WTC11 (cell line): ENCODE results near the gene C3orf18. TPM values are rescaled to one million over a fixed set of nuclear protein-coding genes. Genes with fewer than 3 reads are reported as not detected.

Experiments used
- ATAC-seq: fragments of 200-7000 bp; cut with Tn5 transposase; 2 replicates; pipeline ENCODE4 v1.10.0; 2021; ENCODE audit warnings: mild to moderate bottlenecking, moderate library complexity
- CTCF ChIA-PET: fragments of 300-600 bp; sonication (Branson Sonifier 250); formaldehyde crosslinking; loops from one replicate; lab custom pipeline; 2021; ENCODE audit warnings: antibody characterized with exemption; lab: Charles Lee
- POLR2A ChIA-PET: fragments of 350-600 bp; sonication (Branson Sonifier 250); formaldehyde crosslinking; loops from one replicate; lab custom pipeline; 2021; ENCODE audit warnings: antibody characterized with exemption; lab: Charles Lee
- DNase-seq: peaks from one replicate; pipeline ENCODE4 v3.0.0; 2021; ENCODE audit warnings: low spot score
- H3K27ac Mint-ChIP-seq: 2 replicates; pipeline ENCODE4 v1.8.0; 2021; ENCODE audit warnings: mixed read lengths
- H3K27me3 Mint-ChIP-seq: 2 replicates; pipeline ENCODE4 v1.8.0; 2021; ENCODE audit warnings: low read depth, mild to moderate bottlenecking, moderate library complexity, mixed read lengths
- H3K36me3 Mint-ChIP-seq: 2 replicates; pipeline ENCODE4 v1.8.0; 2021; ENCODE audit warnings: mixed read lengths
- H3K4me1 Mint-ChIP-seq: 2 replicates; pipeline ENCODE4 v1.8.0; 2022; ENCODE audit warnings: mixed read lengths
- H3K4me3 Mint-ChIP-seq: 2 replicates; pipeline ENCODE4 v1.8.0; 2021; ENCODE audit warnings: mild to moderate bottlenecking, moderate library complexity, mixed read lengths
- H3K9me3 Mint-ChIP-seq: 2 replicates; pipeline ENCODE4 v1.8.0; 2021; ENCODE audit warnings: mixed read lengths
- ATF2 ChIP-seq: sonication (generic); formaldehyde crosslinking; IDR thresholded peaks from 2 replicates; pipeline ENCODE4 v1.8.1; 2022; ENCODE audit warnings: low read depth, missing genetic modification reagents, borderline replicate concordance
- CBFB ChIP-seq: sonication (generic); formaldehyde crosslinking; IDR thresholded peaks from 2 replicates; pipeline ENCODE4 v1.8.1; 2022; ENCODE audit warnings: mild to moderate bottlenecking, low read depth, missing genetic modification reagents
- CREM ChIP-seq: sonication (generic); formaldehyde crosslinking; IDR thresholded peaks from 2 replicates; pipeline ENCODE4 v1.8.1; 2022; ENCODE audit warnings: mild to moderate bottlenecking, missing genetic modification reagents, moderate library complexity
- FOXK1 ChIP-seq: sonication (generic); formaldehyde crosslinking; IDR thresholded peaks from 2 replicates; pipeline ENCODE4 v1.8.0; 2022; ENCODE audit warnings: mild to moderate bottlenecking, moderate library complexity, missing genetic modification reagents
- GABPB1 ChIP-seq: sonication (generic); formaldehyde crosslinking; IDR thresholded peaks from 2 replicates; pipeline ENCODE4 v1.8.1; 2023; ENCODE audit warnings: mild to moderate bottlenecking, missing genetic modification reagents
- HMGA2 ChIP-seq: fragments of 250-450 bp; sonication (Bioruptor Pico); IDR thresholded peaks from 2 replicates; pipeline ENCODE4 v1.4.0; 2021; ENCODE audit warnings: mild to moderate bottlenecking, moderate library complexity
- KAT7 ChIP-seq: sonication (generic); formaldehyde crosslinking; IDR thresholded peaks from 2 replicates; pipeline ENCODE4 v1.8.1; 2023; ENCODE audit warnings: missing genetic modification reagents, mild to moderate bottlenecking, borderline replicate concordance
- NR2C2 ChIP-seq: sonication (generic); formaldehyde crosslinking; IDR thresholded peaks from 2 replicates; pipeline ENCODE4 v1.8.0; 2022; ENCODE audit warnings: mild to moderate bottlenecking, missing genetic modification reagents
- OVOL2 ChIP-seq: fragments of 250-450 bp; sonication (Bioruptor Pico); IDR thresholded peaks from 2 replicates; pipeline ENCODE4 v1.9.0; 2021; ENCODE audit warnings: mild to moderate bottlenecking, borderline replicate concordance
- SP1 ChIP-seq: sonication (generic); formaldehyde crosslinking; conservative IDR thresholded peaks from 2 replicates; pipeline ENCODE4 v1.8.1; 2022; ENCODE audit warnings: missing genetic modification reagents
- TCF7 ChIP-seq: sonication (generic); formaldehyde crosslinking; IDR thresholded peaks from 2 replicates; pipeline ENCODE4 v1.8.0; 2022; ENCODE audit warnings: mild to moderate bottlenecking, low read depth, missing genetic modification reagents, moderate library complexity
- total RNA-seq: library from RNA; stranded (reverse); gene quantifications from 3 replicates; pipeline ENCODE4 v1.2.3, GENCODE V29; 2021
- TF ChIP-seq, protein P1 (sequence below): sonication (generic); formaldehyde crosslinking; IDR thresholded peaks from 2 replicates; pipeline ENCODE4 v1.8.1; 2023; ENCODE audit warnings: mild to moderate bottlenecking, missing genetic modification reagents, moderate library complexity
- TF ChIP-seq, protein P2 (sequence below): sonication (generic); formaldehyde crosslinking; IDR thresholded peaks from 2 replicates; pipeline ENCODE4 v1.8.1; 2023; ENCODE audit warnings: mild to moderate bottlenecking, missing genetic modification reagents, borderline replicate concordance
- TF ChIP-seq, protein P3 (sequence below): sonication (generic); formaldehyde crosslinking; IDR thresholded peaks from 2 replicates; pipeline ENCODE4 v1.8.1; 2023; ENCODE audit warnings: mild to moderate bottlenecking, missing genetic modification reagents
- TF ChIP-seq, protein P4 (sequence below): fragments of 250-450 bp; sonication (Bioruptor Pico); IDR thresholded peaks from 2 replicates; pipeline ENCODE4 v2.1.2; 2022; ENCODE audit warnings: mild to moderate bottlenecking, moderate library complexity
- TF ChIP-seq, protein P5 (sequence below): fragments of 250-450 bp; sonication (Bioruptor Pico); IDR thresholded peaks from 2 replicates; pipeline ENCODE4 v1.9.0; 2021; ENCODE audit warnings: mild to moderate bottlenecking, borderline replicate concordance
- TF ChIP-seq, protein P6 (sequence below): sonication (generic); formaldehyde crosslinking; IDR thresholded peaks from 2 replicates; pipeline ENCODE4 v1.8.0; 2022; ENCODE audit warnings: mild to moderate bottlenecking, missing genetic modification reagents

C3orf18 gene
- total RNA-seq, 1 experiment from 2014 or later: 12.1 TPM

- TF ChIP-seq, protein P1, sequence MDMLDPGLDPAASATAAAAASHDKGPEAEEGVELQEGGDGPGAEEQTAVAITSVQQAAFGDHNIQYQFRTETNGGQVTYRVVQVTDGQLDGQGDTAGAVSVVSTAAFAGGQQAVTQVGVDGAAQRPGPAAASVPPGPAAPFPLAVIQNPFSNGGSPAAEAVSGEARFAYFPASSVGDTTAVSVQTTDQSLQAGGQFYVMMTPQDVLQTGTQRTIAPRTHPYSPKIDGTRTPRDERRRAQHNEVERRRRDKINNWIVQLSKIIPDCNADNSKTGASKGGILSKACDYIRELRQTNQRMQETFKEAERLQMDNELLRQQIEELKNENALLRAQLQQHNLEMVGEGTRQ (CRISPR knock-in tag): peak; percentile 75
- TF ChIP-seq, protein P2, sequence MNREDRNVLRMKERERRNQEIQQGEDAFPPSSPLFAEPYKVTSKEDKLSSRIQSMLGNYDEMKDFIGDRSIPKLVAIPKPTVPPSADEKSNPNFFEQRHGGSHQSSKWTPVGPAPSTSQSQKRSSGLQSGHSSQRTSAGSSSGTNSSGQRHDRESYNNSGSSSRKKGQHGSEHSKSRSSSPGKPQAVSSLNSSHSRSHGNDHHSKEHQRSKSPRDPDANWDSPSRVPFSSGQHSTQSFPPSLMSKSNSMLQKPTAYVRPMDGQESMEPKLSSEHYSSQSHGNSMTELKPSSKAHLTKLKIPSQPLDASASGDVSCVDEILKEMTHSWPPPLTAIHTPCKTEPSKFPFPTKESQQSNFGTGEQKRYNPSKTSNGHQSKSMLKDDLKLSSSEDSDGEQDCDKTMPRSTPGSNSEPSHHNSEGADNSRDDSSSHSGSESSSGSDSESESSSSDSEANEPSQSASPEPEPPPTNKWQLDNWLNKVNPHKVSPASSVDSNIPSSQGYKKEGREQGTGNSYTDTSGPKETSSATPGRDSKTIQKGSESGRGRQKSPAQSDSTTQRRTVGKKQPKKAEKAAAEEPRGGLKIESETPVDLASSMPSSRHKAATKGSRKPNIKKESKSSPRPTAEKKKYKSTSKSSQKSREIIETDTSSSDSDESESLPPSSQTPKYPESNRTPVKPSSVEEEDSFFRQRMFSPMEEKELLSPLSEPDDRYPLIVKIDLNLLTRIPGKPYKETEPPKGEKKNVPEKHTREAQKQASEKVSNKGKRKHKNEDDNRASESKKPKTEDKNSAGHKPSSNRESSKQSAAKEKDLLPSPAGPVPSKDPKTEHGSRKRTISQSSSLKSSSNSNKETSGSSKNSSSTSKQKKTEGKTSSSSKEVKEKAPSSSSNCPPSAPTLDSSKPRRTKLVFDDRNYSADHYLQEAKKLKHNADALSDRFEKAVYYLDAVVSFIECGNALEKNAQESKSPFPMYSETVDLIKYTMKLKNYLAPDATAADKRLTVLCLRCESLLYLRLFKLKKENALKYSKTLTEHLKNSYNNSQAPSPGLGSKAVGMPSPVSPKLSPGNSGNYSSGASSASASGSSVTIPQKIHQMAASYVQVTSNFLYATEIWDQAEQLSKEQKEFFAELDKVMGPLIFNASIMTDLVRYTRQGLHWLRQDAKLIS (CRISPR knock-in tag): no peak
- TF ChIP-seq TCF7 (CRISPR knock-in tag) (no peak), SP1 (CRISPR knock-in tag) (peak; percentile 38; the same call in 1 of the 2 replicates), CBFB (CRISPR knock-in tag) (no peak)
Observed at GRCh38 chr3:50525987-50526386, 41.6 kb downstream of the C3orf18 start (continued).

- TF ChIP-seq NR2C2 (CRISPR knock-in tag) (no peak), ATF2 (no peak), KAT7 (CRISPR knock-in tag) (no peak), CREM (no peak), FOXK1 (no peak)
- TF ChIP-seq, protein P3, sequence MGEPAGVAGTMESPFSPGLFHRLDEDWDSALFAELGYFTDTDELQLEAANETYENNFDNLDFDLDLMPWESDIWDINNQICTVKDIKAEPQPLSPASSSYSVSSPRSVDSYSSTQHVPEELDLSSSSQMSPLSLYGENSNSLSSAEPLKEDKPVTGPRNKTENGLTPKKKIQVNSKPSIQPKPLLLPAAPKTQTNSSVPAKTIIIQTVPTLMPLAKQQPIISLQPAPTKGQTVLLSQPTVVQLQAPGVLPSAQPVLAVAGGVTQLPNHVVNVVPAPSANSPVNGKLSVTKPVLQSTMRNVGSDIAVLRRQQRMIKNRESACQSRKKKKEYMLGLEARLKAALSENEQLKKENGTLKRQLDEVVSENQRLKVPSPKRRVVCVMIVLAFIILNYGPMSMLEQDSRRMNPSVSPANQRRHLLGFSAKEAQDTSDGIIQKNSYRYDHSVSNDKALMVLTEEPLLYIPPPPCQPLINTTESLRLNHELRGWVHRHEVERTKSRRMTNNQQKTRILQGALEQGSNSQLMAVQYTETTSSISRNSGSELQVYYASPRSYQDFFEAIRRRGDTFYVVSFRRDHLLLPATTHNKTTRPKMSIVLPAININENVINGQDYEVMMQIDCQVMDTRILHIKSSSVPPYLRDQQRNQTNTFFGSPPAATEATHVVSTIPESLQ (CRISPR knock-in tag): no peak
- TF ChIP-seq, protein P4, sequence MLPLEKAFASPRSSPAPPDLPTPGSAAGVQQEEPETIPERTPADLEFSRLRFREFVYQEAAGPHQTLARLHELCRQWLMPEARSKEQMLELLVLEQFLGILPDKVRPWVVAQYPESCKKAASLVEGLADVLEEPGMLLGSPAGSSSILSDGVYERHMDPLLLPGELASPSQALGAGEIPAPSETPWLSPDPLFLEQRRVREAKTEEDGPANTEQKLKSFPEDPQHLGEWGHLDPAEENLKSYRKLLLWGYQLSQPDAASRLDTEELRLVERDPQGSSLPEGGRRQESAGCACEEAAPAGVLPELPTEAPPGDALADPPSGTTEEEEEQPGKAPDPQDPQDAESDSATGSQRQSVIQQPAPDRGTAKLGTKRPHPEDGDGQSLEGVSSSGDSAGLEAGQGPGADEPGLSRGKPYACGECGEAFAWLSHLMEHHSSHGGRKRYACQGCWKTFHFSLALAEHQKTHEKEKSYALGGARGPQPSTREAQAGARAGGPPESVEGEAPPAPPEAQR (CRISPR knock-in tag): no peak
- Mint-ChIP-seq H3K4me3 (no peak overlapping the region), H3K27me3 (peaks cover 20% of the 10 kb centered on the region), H3K4me1 (peaks cover 48% of the 10 kb centered on the region), H3K27ac (no peak overlapping the region), H3K9me3 (no peaks in the 10 kb centered on the region), H3K36me3 (no peaks in the 10 kb centered on the region)
- POLR2A ChIA-PET: interaction anchor here (0.8 kb wide), 1 partner anchor 10 kb away, joined by 3 read pairs; no protein-coding TSS in a partner anchor
- ATAC-seq: no peak
- CTCF ChIA-PET: interaction anchor here (0.6 to 3.8 kb wide), 4 partner anchors 17 to 115 kb away, joined by 3 to 24 read pairs (median 6); no protein-coding TSS in a partner anchor
- DNase-seq: no peak
Observed at GRCh38 chr3:50525191-50525910, 42.2 kb downstream of the C3orf18 start.

DNA sequence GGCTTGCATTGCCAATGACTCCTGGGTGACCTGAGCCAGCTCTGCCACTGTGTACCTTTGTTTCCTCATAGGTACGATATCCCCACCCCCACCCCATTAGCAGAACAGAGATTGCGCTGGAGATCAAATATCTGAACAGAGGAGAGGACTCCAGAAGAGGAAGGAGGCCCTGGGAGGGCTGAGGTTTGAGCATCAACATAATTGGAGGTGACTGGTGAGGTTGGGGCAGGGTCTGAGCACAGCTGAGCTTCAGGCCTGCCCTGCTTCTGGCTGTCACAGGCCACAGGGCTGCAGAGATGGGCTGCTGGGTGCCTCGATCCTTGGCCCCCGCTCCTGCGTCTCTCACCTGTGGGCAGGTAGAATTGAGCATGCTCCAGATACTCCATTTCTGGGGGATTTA lies 42.8 kb downstream of the C3orf18 start:
- peaks cover 17% of the 10 kb centered on the region for H3K27me3 Mint-ChIP-seq
- ChIA-PET POLR2A (interaction anchor here (0.8 kb wide), 1 partner anchor 9 kb away, joined by 3 read pairs; no protein-coding TSS in a partner anchor), CTCF (interaction anchor here (1.9 to 3.8 kb wide), 3 partner anchors 18 to 110 kb away, joined by 6 to 24 read pairs (median 9); no protein-coding TSS in a partner anchor)
- H3K9me3 Mint-ChIP-seq: no peaks in the 10 kb centered on the region
- no peak for DNase-seq
- no peak for ATAC-seq
- peaks cover 49% of the 10 kb centered on the region for H3K4me1 Mint-ChIP-seq
- no peak overlapping the region for H3K27ac Mint-ChIP-seq
- no peak overlapping the region for H3K4me3 Mint-ChIP-seq
- H3K36me3 Mint-ChIP-seq: no peaks in the 10 kb centered on the region
- TF ChIP-seq OVOL2 (CRISPR knock-in tag) (no peak), HMGA2 (no peak), GABPB1 (no peak)
- TF ChIP-seq, protein P5, sequence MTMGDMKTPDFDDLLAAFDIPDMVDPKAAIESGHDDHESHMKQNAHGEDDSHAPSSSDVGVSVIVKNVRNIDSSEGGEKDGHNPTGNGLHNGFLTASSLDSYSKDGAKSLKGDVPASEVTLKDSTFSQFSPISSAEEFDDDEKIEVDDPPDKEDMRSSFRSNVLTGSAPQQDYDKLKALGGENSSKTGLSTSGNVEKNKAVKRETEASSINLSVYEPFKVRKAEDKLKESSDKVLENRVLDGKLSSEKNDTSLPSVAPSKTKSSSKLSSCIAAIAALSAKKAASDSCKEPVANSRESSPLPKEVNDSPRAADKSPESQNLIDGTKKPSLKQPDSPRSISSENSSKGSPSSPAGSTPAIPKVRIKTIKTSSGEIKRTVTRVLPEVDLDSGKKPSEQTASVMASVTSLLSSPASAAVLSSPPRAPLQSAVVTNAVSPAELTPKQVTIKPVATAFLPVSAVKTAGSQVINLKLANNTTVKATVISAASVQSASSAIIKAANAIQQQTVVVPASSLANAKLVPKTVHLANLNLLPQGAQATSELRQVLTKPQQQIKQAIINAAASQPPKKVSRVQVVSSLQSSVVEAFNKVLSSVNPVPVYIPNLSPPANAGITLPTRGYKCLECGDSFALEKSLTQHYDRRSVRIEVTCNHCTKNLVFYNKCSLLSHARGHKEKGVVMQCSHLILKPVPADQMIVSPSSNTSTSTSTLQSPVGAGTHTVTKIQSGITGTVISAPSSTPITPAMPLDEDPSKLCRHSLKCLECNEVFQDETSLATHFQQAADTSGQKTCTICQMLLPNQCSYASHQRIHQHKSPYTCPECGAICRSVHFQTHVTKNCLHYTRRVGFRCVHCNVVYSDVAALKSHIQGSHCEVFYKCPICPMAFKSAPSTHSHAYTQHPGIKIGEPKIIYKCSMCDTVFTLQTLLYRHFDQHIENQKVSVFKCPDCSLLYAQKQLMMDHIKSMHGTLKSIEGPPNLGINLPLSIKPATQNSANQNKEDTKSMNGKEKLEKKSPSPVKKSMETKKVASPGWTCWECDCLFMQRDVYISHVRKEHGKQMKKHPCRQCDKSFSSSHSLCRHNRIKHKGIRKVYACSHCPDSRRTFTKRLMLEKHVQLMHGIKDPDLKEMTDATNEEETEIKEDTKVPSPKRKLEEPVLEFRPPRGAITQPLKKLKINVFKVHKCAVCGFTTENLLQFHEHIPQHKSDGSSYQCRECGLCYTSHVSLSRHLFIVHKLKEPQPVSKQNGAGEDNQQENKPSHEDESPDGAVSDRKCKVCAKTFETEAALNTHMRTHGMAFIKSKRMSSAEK (CRISPR knock-in tag): no peak
- TF ChIP-seq, protein P6, sequence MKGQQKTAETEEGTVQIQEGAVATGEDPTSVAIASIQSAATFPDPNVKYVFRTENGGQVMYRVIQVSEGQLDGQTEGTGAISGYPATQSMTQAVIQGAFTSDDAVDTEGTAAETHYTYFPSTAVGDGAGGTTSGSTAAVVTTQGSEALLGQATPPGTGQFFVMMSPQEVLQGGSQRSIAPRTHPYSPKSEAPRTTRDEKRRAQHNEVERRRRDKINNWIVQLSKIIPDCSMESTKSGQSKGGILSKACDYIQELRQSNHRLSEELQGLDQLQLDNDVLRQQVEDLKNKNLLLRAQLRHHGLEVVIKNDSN (CRISPR knock-in tag): no peak
